Measurements from ENCODE around the gene PON1. TPM values are rescaled to one million over a fixed set of nuclear protein-coding genes. Genes with fewer than 3 reads are reported as not detected.

Gene PON1
- total RNA-seq, 2 donors from 2014 or later = not detected

DNA sequence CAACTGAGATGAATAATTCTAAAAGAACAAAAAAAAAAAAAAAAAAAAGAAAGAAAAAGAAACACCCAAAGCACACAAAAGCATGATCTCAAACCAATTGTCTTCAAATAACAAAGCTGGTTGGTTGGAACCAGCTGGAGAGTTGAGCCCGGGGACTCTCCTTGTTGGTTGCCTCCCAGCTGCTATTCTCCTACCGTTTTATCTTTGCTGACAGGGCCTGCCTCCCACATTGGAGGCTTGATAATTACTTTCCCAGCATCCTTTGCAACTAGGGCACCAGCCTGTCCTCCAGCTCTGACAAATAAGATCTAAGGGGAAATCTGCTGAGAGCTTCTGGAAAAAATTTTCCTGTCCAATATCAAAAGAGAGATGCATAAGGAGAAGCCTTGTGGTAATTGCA, 6.8 kb downstream of the PON1 start:
- H3K9me3 ChIP-seq = no peaks in the 10 kb centered on the region
- H3K4me1 ChIP-seq = no peaks in the 10 kb centered on the region
- no peak for DNase-seq (ENCODE audit: low spot score)
- no peaks in the 10 kb centered on the region for H3K36me3 ChIP-seq
- no peaks in the 10 kb centered on the region for H3K27me3 ChIP-seq
- TF ChIP-seq, protein P1, sequence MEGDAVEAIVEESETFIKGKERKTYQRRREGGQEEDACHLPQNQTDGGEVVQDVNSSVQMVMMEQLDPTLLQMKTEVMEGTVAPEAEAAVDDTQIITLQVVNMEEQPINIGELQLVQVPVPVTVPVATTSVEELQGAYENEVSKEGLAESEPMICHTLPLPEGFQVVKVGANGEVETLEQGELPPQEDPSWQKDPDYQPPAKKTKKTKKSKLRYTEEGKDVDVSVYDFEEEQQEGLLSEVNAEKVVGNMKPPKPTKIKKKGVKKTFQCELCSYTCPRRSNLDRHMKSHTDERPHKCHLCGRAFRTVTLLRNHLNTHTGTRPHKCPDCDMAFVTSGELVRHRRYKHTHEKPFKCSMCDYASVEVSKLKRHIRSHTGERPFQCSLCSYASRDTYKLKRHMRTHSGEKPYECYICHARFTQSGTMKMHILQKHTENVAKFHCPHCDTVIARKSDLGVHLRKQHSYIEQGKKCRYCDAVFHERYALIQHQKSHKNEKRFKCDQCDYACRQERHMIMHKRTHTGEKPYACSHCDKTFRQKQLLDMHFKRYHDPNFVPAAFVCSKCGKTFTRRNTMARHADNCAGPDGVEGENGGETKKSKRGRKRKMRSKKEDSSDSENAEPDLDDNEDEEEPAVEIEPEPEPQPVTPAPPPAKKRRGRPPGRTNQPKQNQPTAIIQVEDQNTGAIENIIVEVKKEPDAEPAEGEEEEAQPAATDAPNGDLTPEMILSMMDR (IDR thresholded peaks at IDR 0.05) = no peak
- H3K4me3 ChIP-seq = no peak overlapping the region
- H3K27ac ChIP-seq = no peak overlapping the region

DNA sequence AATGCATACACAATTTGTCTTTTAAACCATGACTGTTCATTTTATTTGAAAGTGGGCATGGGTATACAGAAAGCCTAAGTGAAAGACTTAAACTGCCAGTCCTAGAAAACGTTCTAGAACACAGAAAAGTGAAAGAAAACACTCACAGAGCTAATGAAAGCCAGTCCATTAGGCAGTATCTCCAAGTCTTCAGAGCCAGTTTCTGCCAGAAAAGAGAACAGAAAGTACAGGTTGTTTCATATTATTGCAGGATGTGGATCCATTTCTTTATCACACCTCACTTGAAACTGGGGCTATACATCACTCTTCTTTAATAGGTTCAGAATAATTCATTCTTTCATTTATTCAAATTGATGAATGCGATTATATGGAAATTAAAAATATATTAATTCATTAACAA, 7.7 kb downstream of the PON1 start:
- H3K27me3 ChIP-seq = no peaks in the 10 kb centered on the region
- no peak overlapping the region for H3K4me3 ChIP-seq
- H3K9me3 ChIP-seq = no peaks in the 10 kb centered on the region
- no peaks in the 10 kb centered on the region for H3K36me3 ChIP-seq
- DNase-seq (ENCODE audit: low spot score) = no peak
- TF ChIP-seq, protein P1 (IDR thresholded peaks at IDR 0.05) = no peak
- no peaks in the 10 kb centered on the region for H3K4me1 ChIP-seq
- H3K27ac ChIP-seq = no peak overlapping the region

DNA sequence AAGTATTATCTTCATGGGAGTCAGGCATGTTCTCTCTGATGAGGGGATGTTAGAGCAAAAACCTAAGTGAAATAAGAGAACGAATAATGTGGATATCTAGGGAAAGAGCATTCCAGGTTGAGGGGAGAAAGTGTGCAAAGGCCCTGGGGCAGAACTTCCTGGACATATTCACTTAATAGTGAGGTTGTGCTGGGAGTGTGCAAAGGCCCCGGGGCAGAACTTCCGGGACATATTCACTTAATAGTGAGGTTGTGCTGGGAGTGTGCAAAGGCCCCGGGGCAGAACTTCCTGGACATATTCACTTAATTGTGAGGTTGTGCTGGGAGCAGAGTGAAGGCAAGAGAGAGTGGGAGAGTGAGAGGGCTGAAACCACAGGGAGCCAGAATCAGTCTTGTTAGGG, 11.8 kb downstream of the PON1 start:
- no peak for DNase-seq (ENCODE audit: low spot score)
- TF ChIP-seq, protein P1 (IDR thresholded peaks at IDR 0.05) = no peak
- Histone ChIP-seq H3K9me3 (no peaks in the 10 kb centered on the region), H3K27ac (no peak overlapping the region), H3K27me3 (no peaks in the 10 kb centered on the region), H3K36me3 (no peaks in the 10 kb centered on the region), H3K4me3 (no peak overlapping the region), H3K4me1 (no peaks in the 10 kb centered on the region)

DNA sequence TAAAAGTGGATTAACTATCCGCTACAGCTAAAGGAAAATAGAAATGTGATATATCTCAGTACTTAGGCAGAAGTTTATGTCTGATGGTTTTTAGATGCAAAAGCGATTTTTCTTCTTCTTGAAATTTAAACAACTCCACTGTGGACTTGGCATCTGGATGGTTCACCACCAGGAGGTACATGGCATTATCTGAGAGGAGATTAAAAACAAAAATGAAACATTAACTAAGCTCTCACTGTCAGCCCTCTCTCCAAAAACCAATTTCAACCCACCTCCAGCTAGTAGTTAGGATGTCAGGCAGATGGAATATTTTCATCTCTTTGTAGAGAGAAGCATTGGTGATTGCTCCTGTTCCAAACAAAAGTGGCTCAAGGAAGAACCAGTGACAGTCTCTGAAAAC, 12.9 kb downstream of the PON1 start:
- Histone ChIP-seq H3K9me3 (no peaks in the 10 kb centered on the region), H3K4me3 (no peak overlapping the region), H3K27ac (no peak overlapping the region), H3K27me3 (no peaks in the 10 kb centered on the region), H3K4me1 (no peaks in the 10 kb centered on the region), H3K36me3 (no peaks in the 10 kb centered on the region)
- TF ChIP-seq, protein P1 (IDR thresholded peaks at IDR 0.05) = no peak
- DNase-seq (ENCODE audit: low spot score) = no peak

DNA sequence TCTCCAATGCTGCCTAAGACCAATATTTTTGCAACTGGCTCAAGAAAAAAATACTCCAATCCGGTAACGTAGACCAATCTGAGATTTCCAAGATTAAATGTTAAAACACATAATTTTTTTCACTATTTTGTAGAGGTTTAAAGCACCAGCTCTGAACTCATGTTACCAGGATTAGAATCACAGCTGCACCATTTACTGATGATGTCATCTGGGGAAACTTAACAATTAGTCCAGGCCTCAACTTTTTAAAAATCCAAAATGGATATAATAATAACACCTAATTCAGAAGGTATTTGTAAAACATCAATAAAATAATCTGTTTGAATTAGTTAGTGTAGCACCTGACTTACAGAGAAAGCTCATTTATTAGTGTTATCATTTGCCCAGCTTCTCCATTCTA, 14.4 kb downstream of the PON1 start:
- no peak for DNase-seq (ENCODE audit: low spot score)
- Histone ChIP-seq H3K9me3 (no peaks in the 10 kb centered on the region), H3K4me3 (no peak overlapping the region), H3K36me3 (no peaks in the 10 kb centered on the region), H3K4me1 (no peaks in the 10 kb centered on the region), H3K27ac (no peak overlapping the region), H3K27me3 (no peaks in the 10 kb centered on the region)
- TF ChIP-seq, protein P1 (IDR thresholded peaks at IDR 0.05) = no peak

DNA sequence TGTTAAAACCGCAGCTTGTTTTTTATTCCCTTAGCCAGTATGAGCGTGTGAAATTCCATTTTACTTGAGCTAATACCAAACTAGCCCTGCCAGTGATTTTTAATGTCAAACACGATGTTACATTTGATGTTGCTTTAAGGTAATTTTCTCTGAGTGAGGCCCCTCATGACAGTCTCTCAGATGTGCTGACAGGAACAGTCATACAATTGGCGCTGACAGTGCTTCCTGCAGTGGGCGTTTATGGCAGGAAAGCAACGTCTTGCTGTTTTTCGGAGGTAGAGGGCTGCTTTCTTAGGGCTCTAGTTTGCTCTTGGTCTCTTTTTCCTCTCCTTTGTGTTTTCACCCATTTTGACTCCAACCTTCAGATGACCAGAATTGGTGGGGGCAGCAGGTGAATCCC, 19.3 kb downstream of the PON1 start:
- Histone ChIP-seq H3K27me3 (no peaks in the 10 kb centered on the region), H3K4me1 (no peaks in the 10 kb centered on the region), H3K4me3 (no peak overlapping the region), H3K27ac (no peak overlapping the region), H3K9me3 (no peaks in the 10 kb centered on the region), H3K36me3 (no peaks in the 10 kb centered on the region)
- TF ChIP-seq, protein P1 (IDR thresholded peaks at IDR 0.05) = no peak
- DNase-seq (ENCODE audit: low spot score) = no peak

Data from right atrium auricular region (tissue), 2 donors.